NOMO-1 treated with dmso at 0.1 percent for 144 hours (cell line): ENCODE results near the gene ACTL6B.

Source experiments
- DNase-seq: peaks from one replicate; lab custom pipeline; 2025; ENCODE audit not compliant: unreplicated experiment; lab: John Stamatoyannopoulos, UW

ACTL6B gene

GRCh38 chr7:100683659-100684533 lies 27.6 kb upstream of the ACTL6B start:
- DNase-seq: no peak

GRCh38 chr7:100682991-100683658 lies 26.9 kb upstream of the ACTL6B start:
- no peak for DNase-seq

- DNase-seq: no peak
These were observed 26.0 kb upstream of the ACTL6B start for GRCh38 chr7:100682228-100682741.

GRCh38 chr7:100681491-100682227 lies 25.4 kb upstream of the ACTL6B start:
- no peak for DNase-seq

- no peak for DNase-seq
These were observed 24.5 kb upstream of the ACTL6B start for GRCh38 chr7:100680576-100681271.

GRCh38 chr7:100679927-100680575 lies 23.8 kb upstream of the ACTL6B start:
- DNase-seq: no peak

GRCh38 chr7:100679129-100679926 lies 23.1 kb upstream of the ACTL6B start:
- DNase-seq: no peak

GRCh38 chr7:100678291-100678984 lies 22.2 kb upstream of the ACTL6B start:
- no peak for DNase-seq

GRCh38 chr7:100677308-100678267 lies 21.3 kb upstream of the ACTL6B start:
- DNase-seq: no peak

GRCh38 chr7:100676501-100677306 lies 20.5 kb upstream of the ACTL6B start:
- DNase-seq: no peak

- peak; percentile 74 for DNase-seq
These were observed 19.5 kb upstream of the ACTL6B start for GRCh38 chr7:100675581-100676350.

GRCh38 chr7:100675105-100675451 lies 18.8 kb upstream of the ACTL6B start:
- no peak for DNase-seq

- peak; percentile 28 for DNase-seq
These were observed 18.3 kb upstream of the ACTL6B start for GRCh38 chr7:100674411-100675104.

- peak; percentile 66 for DNase-seq
These were observed 17.7 kb upstream of the ACTL6B start for GRCh38 chr7:100673942-100674410.

GRCh38 chr7:100673302-100673941 lies 17.2 kb upstream of the ACTL6B start, which contains the start of gene GNB2:
GNB2 (plus strand) TSS chr7:100673740; CDS start chr7:100676266, 2,526 bp downstream.
- DNase-seq: peak; percentile 99
